ENCODE results near the gene IGF2BP2.
"Not testable (repeated sequence)": the region's sequence is repeated elsewhere in the genome, so short reads cannot be mapped to it uniquely, and the experiment has no call there.

Gene IGF2BP2

GRCh38 chr3:185837414-185837813 is 12.6 kb upstream of the IGF2BP2 start:
- DNase-seq = no peak

GRCh38 chr3:185831990-185832389 is 7.1 kb upstream of the IGF2BP2 start:
- DNase-seq = no peak

GRCh38 chr3:185831195-185831594 is 6.4 kb upstream of the IGF2BP2 start:
- DNase-seq = no peak

GRCh38 chr3:185830018-185830797 is 5.4 kb upstream of the IGF2BP2 start:
- DNase-seq = no peak

- DNase-seq = no peak
Observed at GRCh38 chr3:185828755-185829154, 3.9 kb upstream of the IGF2BP2 start.

- DNase-seq = no peak
Observed at GRCh38 chr3:185827595-185828344, 2.9 kb upstream of the IGF2BP2 start.

- DNase-seq = peak; percentile 51
Observed at GRCh38 chr3:185825639-185826481, 1.0 kb upstream of the IGF2BP2 start.

- DNase-seq = no peak
Observed at GRCh38 chr3:185824051-185825005, 514 bp downstream of the IGF2BP2 start.

- peak; percentile 51 for DNase-seq
Observed at GRCh38 chr3:185823078-185824044, 1.5 kb downstream of the IGF2BP2 start.

- DNase-seq = peak; percentile 82
Observed at GRCh38 chr3:185822221-185823000, 2.4 kb downstream of the IGF2BP2 start.

- peak; percentile 94 for DNase-seq
Observed at GRCh38 chr3:185820973-185821758, 3.7 kb downstream of the IGF2BP2 start.

GRCh38 chr3:185818267-185818875 is 6.5 kb downstream of the IGF2BP2 start:
- peak; percentile 36 for DNase-seq

- DNase-seq = peak; percentile 57
Observed at GRCh38 chr3:185815391-185816282, 9.2 kb downstream of the IGF2BP2 start.

- DNase-seq = peak; percentile 96
Observed at GRCh38 chr3:185813691-185814215, 11.1 kb downstream of the IGF2BP2 start.

GRCh38 chr3:185813205-185813604 is 11.6 kb downstream of the IGF2BP2 start:
- no peak for DNase-seq

GRCh38 chr3:185807445-185808068 is 17.3 kb downstream of the IGF2BP2 start:
- peak; percentile 97 for DNase-seq

GRCh38 chr3:185798831-185799110 is 26.1 kb downstream of the IGF2BP2 start:
- not testable (repeated sequence) for DNase-seq

Data from fibroblast of skin of back (primary cell).